HG02840 (cell line): ENCODE data around the gene SLC6A8.

Experiments
- ATAC-seq: cut with Tn5 transposase; IDR thresholded peaks from one replicate; pipeline ENCODE4 v1.9.1; 2021; ENCODE audit warnings: mild to moderate bottlenecking, moderate library complexity, moderate number of reproducible peaks; ENCODE audit not compliant: unreplicated experiment, low FRiP score

The SLC6A8 gene

DNA sequence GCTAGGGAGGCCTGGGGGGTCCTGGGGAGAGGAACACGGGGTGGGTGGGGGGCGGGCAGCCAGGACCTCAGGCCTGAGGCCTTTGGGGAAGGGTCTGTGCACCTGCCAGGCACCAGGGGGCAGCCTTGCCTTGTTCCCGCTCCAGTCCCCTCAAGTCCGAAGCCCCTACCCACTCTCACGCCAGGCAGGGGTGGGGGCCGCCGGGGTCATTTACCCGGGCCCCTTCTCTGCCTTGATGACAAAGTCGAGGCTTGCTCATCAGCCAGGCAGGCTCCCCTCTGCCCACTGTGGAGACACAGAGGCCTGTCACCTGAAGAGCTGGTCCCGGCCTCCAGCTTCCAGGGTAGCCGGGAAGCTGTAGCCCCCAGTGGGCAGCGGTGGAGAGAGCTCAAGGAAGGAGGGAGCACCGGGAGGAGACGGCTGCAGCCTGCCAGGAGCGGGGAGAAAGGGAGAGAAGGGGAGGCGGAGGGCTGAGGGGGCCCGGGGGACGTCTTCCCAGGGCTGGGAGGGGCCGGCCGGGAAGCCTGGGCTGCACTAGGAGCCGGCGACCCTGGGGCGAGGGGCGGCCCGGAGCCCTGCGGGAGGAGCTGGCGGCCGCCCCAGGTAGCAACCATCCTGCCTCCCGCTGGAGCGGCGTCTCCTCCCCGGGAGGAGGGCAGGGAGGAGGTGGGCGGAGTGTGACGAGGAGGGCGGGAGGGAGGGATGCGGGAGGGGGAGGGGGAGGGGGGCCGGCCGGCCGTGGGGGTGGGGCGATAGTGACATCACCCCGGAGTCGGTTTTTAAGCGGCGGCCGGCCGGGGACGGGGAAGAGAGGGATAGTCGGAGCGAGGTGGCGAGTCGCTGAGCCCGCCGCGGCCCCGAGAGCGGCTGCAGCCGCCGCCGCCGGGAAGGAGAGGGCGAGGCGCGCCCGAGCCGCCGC, at the start of gene SLC6A8:
SLC6A8 (plus strand) TSS at position 806 of the 919 bp plus-strand sequence. CDS start 649 bp downstream, outside the sequence.
- no peak for ATAC-seq

DNA sequence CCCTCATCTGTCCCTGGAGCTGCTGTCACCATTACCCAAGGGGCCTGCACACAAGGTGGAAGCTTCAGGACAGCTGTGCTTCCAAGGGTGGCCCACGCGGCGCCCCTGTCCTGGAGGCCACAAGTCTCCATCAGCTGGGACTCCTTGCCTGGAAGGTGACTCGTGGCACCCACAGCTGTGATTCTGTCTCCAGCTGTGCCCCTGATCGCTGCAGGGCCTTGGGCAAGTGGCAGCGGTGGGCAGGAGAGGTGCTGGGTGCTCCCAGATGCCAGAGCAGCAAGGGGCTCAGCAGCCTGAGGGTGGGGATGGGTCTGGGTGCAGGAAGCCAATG, 49.7 kb upstream of the SLC6A8 start:
- no peak for ATAC-seq

DNA sequence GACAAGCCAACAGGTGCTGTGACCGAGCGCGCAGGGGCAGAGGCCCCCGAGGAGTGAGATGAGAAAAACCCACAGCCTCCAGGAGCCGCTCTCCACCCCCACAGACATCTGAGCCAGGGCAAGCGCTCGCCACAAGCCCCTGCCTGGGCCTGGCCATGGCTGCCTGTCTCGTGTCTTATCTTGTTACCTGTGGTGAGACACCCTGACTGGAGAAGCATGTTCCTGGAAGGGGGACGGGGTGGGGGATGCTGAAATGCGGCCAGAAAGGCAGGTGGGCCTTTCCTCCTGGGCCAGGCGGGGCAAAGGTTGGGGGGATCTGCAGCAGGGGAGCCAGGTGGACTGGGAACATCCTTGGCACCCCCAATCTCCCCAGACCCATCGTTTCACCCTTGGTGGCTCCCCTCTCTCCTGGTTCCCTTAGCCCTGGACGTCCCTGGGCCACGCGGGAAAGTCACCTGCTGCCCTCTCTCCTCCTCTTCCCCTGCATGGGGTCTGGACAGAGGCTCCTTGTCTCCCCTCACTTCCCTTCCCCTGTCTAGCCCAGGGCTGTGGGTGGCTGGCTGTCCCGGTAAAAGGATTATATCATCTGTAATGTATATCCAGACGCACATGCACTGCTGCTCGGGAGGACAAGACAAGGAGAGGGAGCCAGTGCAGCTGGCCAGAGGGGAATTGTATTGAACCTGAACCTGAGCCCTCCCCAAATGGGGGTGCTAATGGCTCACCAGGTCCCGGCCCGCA, 49.1 kb upstream of the SLC6A8 start:
- ATAC-seq = no peak

DNA sequence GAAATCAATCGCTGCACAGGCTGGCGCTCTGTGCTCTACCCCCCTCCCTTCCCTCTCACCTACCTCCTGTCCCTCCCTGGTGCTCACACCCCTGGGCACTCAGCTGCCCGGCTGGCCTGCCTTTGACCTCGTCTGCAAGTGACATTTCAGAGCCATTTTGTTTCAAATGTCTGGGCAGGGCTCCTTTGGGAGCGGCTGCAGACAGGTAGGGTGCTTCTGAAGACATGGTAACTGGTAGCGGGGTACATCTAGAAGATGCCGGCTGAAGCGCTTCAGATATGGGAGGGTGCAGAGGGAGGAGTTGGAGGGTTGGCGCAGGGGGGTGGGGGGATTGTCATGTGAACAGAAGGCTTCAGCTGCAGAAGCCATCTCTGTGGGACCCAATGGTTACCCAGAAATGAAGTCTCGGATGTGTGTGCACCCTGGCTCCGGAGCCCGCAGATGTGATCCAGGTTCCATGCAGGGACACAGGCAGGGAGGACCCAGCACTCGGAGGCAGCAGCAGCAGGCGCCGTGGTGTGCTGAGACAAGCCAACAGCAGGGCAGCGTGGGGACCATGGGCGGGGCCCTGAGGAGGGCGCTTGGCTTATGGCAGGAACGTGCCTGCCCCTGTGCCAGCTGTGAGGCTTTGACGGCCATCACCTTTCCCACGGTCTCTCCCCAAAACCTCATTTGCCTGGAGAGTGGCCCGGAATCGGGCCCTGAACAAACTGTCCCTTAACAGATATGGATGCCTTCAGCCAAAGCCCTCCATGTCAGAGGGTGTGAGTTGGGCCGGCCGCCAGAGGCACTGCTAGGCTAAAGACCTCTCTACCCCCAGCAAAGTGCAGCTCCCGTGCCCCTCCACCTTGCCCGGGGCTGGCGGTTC, 48.3 kb upstream of the SLC6A8 start:
- ATAC-seq = no peak

DNA sequence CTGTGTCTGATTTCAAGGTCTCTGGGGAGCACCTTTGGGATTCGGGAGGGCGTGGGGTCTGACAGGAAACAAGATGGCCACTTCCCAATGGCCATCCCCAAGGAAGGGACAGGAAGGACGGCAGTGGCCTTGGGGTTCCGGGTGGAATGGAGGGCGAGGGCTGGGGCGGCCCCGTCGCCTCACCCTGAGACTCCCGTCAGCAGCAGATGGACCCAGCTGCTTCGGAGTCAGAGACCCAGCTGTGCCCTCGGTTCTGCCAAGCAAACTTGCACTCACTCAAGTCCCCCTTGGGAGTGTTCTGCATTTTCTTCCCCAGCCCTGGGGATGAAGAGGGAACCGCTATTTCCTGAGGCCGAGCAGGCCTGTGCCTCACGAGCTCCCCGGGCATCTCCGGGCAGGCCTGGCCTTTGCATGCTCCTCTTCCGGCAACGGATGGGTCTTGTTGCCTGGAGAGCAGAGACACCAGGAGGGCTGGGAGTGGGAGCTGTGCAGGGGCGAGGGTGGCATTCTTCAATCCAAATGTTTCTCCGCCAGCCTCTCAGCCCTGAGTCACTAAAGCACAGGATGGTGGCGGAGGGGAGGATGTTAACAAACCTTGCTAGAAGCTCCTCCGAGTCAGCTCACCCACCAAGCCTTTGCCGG, 47.6 kb upstream of the SLC6A8 start:
- ATAC-seq = no peak

DNA sequence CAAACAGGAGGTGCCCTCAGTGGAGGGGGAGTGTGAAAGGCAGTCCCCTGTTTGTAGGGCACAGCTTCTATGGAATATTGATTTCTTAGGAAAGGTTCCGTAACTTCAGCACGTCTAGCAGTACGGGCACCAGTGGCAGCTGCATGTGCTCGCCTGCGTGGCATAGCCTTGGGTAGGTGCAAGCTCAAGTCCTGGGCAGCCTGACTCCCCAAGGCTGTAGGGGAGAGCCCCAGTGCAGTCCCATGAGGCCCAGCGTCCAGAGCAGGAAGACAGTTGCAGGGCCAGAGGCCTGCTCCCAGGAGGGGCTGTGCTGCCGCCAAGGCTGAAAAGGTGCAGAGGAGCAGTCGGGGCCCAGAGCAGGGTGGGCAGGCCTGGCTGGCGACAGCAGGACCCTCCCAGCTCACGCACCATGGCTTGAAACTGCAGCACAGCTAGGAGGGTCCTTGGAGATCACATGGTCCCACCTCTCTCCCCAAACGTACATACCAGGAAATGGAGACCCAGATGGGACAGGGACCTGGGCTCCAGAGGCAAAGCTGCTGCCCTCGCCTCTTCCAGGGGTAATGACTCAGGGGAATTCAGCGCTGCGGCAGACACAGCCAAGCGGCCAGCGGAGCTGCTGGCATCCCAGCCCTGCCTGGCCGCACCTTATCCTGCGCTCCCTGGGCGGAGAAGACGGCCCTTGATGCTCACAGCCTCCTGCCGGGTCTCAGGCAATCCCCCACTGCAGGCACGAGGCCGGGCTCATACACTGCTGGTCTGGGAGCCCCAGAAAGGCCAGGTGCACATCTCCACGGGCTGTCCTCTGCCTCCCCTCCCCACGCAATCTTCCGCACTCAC, 46.8 kb upstream of the SLC6A8 start:
- ATAC-seq = no peak

DNA sequence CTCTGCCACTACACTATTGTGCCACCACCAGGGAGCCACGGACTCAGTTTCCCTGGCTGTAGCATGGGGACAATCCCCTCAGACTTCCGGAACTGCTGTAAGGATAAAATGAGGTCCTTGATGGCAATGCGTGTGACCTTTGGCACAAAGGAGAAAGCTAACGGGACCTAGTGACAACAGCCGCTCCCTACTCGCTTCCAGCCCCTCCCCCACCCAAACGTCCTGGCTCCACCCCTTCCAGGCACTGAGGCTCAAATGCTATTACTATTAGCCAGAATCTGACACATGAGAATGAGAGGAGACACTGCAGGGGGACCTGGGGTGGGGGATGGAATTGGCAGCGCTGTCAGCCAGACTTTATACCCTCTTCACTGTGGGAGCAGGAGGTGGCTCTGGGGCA, 46.1 kb upstream of the SLC6A8 start:
- ATAC-seq = no peak

DNA sequence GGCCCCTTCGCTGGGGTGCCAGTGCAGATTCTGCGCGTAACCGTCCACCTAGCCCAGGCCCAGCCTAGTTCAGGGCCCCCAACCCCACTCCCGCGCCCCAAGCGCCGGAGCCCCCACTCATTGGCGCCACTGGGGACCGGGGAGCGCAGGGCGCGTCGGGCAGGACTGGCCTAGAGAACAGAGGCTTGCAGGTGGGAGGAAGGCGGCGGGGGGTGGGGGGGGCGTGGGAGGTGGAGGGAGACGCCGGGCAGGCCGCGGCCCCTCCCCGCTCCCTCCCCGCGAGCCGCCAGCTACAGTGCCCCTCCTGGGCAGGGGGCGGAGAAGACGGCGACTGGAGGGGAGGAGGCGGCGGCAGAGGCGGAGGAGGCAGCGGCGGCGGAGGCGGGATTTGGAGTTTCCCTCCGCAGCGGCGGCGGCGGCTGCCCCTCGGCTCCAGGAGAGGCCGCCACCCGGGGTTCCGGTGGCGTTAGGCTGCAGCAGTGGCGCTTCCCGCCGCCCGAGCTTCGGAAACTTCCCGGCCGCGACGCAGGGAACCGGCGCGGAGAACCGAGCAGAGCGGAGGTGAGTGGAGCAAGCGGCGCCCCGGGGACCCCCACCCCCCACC, 45.6 kb upstream of the SLC6A8 start:
- ATAC-seq = no peak

DNA sequence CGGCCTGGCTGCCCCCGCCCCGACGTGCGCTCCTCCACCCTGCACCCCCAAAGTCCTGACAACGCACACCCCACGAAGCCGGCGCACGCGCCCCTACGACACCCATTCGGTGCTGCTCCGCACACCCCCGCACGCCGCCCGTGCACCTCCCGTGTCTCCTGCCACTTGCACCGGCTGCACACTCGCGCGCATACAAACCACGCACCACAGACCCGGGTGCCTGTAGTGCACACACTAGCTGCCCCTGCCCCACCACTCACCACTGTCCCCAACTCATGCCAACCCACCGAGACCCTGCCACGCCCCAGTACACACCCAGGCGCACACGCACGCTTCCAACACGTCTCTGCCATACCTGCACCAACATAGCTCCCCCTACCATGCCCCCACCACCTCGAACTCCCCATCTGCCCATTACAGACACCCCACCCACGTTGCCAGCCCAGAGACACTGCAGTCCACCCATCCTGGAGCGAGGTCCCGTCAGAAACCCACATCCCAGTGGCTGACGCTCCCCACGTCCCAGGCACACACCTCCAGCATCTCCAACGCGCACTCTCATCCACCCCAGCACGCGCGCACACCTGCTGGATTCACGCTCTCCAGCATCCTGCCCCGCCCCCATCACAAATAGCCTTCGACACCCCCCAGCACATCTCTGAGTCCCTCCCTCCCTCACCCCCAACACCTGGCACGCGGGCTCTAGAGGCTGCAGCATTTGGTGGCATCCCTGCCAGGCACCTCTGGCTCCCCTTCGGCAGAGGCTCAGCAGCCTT, 44.9 kb upstream of the SLC6A8 start:
- ATAC-seq = no peak

DNA sequence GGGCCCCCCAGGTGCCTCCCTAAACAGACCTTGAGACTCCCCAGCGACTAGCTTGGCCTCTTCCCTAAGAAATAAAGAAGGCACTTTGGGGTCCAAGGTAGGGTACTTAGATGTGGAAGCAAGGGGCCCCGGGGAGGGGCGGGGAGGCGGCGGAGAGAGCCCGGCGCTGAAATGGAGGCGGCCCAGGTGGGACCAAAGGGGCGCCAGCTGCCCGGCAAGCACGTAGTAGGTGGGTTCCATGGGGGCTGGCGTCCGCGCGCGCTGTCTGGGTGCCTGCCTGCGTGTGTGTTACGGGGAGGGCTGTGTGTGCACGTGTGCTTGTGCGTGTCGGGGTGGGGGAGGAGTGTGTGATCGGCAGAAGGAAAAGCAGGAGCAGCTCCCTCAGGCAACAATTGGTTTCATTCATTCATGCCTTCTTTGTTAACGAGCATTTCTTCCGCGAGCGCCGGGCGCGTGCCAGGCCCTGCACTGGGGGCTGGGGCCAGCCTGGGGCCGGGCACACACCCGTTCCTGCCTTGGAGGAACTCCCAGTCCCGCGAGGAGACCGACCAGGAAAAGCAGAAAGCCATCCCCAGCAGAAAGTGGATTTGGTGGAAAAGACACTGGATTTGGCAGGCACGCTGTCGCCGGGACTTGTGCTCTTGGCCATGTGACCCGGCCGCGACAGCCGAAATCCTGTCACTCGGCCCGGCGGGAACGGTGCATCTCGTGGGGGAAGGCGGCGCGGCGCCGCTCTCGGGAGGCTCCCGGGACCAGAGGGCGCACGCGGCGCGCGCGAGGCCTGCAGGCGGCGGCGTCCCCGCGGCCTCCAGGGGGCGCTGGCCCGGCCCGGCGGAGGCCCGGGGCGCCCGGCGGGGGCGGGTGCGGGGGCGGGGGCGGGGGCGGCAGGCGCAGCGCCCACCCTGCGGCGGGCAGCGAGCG, 44.0 kb upstream of the SLC6A8 start:
- ATAC-seq = no peak

DNA sequence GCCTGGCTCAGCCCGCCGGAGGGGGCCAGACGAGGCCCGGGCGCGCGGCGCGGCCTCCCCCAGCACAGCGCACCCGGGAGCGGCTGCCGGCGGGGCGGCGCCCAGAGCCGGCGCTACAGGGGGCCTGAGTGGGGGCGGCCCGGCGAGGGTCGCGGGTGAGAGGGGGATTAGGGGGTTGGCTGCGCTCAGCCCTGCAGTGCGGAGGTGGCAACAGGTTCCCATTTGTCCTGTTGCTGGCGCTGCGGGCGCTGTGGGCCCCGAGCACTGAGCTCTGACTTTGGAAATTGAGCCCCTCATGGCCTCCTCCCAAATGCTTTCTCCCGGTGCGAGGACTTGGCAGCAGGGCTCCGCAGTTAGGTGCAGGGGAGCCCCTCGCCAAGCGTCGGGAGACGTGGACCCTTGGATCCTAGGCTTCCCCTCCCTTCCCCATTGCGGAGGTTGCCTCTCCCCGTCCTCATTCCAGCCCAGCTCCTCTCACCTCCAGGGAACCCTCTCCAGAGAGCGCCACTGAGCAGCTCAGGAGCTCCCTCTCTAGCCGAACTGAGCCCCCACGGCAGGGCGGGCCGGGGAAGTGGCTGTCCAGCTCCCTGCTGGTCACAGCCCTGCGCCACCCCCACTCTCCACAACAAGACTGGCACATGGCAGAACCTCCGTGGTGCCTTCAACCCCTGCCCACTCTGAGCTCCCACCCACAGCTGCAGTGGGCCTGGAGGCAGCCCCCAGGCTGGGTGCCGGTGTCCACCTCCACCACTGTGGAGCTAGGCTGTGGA, 43.2 kb upstream of the SLC6A8 start:
- no peak for ATAC-seq

DNA sequence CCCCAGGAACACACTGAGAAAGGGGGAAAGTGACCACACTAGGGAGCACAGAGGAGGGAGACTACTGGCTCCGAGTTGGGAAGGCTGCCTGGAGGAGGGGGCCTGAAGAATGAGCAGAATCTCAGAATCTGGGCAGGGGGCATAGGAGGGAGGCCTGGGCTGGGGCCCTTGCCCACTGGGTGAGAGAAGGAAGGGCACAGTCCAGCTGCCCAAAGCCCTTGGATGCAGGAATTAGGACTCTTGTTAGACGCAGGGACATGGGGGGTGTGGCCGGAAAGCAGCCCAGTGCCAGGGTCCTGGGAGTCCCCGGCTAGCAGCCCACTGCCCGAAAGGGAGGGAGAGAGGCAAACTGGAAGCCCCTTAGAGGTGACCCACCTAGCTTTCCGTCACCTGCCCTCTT, 42.6 kb upstream of the SLC6A8 start:
- no peak for ATAC-seq

DNA sequence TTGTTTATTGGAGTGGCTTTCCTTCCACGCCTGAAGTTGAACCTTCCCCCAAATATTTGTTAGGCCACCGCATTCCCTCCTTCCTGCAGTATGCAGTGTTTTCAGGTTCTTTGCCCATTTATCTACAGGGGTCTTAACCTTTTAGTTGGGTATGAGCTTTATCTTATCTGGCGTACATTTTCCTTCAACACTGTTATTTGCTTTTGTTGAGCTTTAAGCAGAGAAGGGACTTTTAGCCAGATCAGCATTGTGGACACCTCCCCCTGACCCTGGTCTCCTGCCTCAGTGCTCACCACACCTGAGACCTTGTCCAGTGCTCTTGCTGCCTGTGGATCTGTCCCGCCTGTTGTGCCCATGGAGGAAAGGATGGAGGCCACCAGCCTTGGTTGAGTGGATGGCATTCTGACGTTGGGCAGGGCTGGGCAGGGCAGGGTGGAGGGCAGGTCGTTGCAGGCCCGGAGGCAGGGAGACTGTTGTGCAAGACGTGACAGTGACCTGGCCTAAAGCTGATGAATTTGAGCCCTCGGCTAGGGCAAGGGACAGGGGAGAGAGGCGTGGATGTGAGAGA, 41.7 kb upstream of the SLC6A8 start:
- no peak for ATAC-seq

DNA sequence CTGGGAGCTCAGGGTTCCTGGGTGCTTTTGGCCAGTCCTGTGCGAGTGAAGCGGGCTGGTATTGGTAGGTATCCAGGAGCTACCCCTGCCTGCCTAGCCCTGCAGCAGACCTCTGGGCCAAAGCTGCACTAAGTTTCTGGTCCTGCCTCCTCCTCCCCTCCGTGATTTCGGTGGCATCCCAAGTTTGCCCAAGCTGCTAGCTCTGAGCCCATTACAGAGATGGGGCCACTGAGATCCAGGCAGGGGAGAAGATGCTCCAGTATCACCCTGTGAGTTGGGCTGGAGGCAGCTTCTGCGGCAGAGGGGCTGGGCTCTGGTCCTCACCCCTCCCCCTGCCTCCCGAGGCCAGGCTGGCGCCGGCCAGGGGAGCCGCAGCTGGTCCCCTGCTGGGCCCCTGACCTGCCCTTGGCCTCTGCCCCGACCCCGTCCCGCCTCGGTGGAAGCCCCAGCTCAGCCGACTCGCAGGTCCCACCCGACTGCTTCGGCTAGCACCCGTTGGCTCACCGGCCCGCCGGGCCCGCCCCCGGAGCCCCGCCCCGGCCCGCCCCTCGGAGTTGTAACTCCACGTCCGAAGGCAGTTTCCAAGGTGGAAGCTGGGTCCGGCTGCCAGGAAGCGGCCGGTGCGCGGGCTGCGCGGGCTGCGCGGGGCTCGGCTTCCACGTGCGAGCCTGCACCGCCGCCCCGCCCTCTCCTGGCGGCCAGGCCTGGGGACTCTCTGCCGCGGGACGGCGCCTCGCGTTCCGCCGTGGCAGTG, 40.9 kb upstream of the SLC6A8 start, which contains the start of gene DUSP9:
DUSP9 (plus strand) TSS at position 584 of the 754 bp plus-strand sequence. CDS start 751 bp downstream, outside the sequence.
- no peak for ATAC-seq
